NCI-H748 (cell line): ENCODE results near the gene UBXN1.
A peak's percentile ranks its signal among the peaks of the same experiment; 100 is the strongest.

Experiments used
- DNase-seq: peaks from one replicate; lab custom pipeline; 2025; ENCODE audit not compliant: unreplicated experiment; lab: John Stamatoyannopoulos, UW

UBXN1 gene, protein sequence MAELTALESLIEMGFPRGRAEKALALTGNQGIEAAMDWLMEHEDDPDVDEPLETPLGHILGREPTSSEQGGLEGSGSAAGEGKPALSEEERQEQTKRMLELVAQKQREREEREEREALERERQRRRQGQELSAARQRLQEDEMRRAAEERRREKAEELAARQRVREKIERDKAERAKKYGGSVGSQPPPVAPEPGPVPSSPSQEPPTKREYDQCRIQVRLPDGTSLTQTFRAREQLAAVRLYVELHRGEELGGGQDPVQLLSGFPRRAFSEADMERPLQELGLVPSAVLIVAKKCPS

DNA sequence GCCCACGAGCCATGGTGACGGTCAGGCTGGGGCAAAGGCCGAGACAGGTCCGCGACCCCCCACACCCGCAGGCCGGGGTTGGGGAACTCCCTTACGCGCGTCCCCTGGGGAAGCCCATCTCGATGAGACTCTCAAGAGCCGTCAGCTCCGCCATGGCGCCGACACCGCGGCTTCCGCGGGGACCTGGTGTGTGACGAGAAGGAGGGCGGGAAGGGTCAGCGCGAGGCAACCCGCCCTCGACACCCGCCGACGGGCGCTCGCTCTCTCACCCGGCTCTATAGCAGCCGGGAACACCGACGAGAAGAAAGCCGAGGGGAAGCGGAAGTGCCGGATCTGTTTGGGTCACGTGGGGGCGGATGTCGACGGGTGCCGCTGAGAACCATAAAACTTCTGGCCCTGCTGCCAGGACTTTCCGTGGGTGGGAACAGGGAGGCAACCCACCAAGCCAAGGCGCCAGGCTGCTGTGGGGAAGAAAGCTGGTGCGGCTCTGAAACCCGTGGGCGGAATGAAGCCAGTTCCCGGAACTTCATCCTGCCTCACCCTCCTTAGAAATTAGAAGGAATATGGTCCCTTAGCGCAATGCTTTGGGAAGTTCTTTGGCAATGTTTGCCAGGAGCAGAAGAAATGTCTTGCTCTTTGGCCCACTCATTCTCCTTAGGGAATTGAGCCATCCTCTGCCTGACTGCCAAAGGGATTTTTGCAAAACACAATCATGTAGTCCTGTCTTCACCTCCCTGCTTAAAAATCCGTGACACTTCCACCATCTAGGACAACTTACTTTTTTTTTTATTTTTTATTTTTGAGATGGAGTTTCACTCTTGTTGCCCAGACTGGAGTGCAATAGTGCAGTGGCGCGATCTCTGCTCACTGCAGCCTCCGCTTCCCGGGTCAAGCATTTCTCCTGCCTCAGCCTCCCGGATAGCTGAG, at the start of gene UBXN1:
Gene UBXN1 (minus strand): TSS at position 304 of the 927 bp plus-strand sequence. CDS start 150 bp downstream, at position 154.
- DNase-seq: peak; percentile 90

DNA sequence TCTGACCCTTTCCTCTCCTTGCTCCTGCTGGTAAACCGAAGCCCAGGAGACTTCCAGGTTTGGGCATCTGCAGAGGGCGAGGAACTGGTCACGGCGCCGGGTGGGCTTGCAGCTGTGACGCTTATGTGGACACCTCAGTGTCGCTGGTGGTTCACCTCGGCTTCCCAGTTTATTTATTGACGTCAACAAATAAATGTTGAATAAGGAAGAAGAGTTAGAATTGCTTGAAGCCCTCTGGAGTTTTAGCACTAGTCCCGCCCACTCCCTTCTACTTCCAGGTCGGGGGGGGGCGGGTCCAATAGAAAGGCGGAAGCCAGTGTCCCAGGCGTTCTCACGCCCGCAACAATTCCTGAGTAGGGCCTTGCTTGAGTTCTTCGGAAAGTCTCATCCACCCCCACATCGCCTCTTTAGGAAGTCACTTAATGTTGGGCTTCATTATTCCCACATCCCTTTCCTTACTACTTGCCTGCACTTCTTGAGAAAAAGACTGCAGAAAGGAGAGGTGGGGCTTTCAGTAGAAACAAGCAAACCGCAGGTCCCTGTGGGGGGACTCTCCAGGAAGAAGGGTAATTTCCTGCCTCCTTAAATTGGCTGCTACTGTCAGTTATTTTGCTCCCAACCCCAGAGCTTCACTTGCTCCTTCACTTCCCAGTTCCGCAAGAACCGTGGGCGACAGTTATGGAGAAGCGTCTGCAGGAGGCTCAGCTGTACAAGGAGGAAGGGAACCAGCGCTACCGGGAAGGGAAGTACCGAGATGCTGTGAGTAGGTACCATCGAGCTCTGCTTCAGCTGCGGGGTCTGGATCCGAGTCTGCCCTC, 49.5 kb upstream of the UBXN1 start, which contains the start of gene TTC9C:
Gene TTC9C (plus strand): TSS at position 316 of the 818 bp plus-strand sequence. CDS start 363 bp downstream, at position 679.
- peak; percentile 84 for DNase-seq

DNA sequence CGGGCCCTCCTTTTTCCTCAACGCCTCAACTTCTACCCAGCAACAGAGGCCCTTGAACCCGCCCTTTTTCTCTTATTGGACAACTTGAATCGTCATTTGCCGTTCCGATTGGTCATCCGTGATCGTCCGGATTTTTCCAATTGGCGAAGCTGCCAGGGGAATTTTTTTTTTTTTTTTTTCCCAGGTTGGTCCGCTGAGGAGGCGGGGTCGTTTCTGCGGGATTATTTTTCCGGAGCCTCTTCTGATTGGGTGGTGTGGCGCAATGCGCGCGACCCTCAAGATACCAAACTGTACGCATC, 48.9 kb upstream of the UBXN1 start:
- DNase-seq: peak; percentile 99

DNA sequence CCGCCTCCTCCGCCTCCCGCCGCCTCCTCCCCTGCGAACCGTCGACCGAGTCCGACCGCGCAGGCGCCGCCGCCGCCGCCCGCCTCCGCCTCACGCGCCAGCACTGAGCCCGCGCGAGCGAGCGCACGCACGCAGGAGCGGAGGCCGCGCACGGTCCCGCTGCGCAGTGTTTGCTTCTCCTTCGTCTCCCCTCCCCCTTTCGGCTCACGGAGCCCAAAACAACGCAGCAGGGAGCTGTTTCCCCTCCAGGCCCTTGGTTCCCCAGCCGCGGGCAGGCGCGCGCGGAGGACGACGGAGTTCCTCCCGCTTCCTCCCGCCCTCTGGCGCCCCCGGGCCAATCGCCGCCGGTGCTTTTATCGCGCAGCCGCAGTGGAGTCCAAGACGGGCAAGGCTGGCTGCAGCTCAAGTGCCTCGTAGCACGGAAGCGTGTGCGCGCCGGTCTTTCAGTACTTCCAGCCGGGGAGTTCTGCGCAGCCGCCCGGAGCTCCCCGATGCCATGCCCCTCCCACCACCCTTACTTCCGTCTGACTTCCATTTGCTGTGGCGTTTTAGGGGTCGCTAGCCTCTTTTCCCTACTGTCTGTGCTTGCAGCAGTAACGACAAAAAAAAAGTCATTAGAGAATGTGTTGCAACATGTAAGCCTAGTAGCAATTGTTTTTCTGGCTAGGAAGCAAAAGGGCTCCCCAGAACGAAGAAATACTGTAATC, 48.4 kb upstream of the UBXN1 start, which contains the start of gene HNRNPUL2:
Gene HNRNPUL2 (minus strand): TSS at position 293 of the 707 bp plus-strand sequence. CDS start 301 bp downstream, outside the sequence.
- DNase-seq: peak; percentile 99

DNA sequence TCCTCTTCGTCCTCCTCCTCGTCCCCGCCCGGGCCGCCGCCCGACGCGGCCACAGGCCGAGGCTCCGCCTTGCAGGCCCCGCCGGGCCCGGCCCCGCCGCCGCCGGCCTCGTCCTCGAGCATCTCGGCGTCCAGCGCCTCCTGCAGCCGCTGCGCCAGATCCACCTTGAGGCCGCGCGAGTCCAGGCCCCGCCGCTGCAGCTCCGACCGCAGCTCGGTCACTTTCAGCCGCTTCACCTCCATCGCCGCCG, 48.0 kb upstream of the UBXN1 start:
- no peak for DNase-seq

DNA sequence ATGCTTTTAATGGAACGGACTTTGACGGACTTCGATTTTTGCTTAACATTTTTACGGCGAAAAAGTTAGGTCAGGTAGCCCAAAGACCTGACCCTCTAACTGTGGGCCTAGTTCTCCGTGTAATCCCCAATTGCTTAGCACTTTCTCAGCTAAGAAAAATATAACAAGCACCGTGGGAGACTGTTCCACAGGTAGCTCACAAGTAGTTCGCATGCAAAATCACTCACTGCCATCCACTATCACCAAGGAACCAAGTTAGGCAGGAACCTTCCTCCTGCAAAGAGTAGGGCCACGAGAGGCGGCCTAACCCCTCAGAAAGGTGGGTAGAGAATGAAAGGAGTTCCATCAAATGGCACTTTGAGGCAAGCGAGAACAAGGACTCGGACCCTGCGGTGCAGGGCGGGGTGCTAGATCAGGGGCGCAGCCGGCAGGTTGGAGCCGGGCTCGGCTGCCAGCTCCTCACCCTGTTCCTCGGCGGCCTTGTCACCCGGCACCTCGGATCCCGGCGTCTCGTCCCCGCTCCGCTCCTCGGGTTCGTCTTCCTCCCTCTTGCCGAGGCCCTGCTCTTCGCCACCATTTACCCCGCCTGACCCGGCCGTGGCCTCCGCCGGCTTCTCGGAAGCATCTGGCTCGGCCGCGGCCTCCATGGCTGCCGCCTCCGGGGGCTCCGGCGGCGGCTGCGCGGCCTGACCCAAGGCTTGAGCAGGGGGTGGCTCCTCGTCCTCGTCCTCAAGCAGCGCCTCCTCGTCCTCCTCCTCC, 47.5 kb upstream of the UBXN1 start:
- DNase-seq: peak; percentile 45

DNA sequence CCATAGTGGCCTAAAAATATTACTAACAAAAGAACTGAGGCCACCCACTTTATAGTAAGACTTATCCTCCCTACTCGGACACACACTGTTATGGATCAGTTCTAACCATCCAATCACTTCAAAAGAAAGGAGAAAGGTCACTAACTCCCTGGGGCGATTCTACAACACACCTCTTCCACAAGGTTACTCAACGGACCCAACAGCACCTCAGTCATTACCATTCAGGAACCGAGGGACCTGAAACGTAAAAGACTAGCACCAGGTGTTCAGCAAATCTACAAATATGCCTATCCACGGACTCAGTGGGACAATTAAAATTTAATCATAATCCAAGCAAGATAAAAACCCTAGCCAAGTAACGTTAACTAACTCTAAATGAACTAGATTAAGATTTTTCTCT, 46.8 kb upstream of the UBXN1 start:
- DNase-seq: no peak

DNA sequence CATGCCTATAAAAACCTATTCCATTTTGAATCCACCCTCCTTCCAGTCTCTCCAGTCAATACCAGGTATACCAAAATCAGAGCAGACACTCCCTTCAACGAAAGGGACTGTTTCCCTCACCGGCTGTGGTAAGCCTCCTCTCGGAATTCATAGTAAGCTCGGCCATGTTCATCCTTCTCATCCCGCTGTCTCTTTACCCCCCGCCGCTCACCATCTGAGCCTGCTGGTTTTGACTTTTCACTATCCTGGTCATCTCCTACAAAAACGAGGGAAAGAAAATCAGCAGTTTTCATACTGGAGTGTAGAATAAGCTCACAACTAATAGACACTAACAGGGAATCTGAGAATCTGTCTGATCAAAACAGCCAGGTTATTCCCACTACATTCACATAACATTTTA, 45.3 kb upstream of the UBXN1 start:
- no peak for DNase-seq

DNA sequence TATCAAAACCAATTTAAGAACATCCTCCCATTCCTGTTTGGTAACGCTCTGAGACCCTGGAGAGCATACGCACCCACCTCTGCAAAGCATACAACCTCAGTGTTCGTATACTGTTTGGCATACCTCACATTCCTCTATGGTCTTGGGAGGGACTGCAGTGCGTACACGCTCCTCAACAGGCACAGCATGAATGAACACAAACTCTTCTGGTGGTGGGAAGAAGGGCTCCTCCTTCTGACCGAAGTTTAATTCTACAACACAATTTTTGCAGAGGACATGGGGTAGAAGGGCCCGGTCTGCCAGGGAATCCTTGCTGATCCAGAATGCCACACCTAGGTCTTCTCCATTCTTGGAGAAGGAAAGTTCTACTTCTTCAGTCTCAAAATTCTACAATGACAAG, 43.1 kb upstream of the UBXN1 start:
- DNase-seq: no peak

DNA sequence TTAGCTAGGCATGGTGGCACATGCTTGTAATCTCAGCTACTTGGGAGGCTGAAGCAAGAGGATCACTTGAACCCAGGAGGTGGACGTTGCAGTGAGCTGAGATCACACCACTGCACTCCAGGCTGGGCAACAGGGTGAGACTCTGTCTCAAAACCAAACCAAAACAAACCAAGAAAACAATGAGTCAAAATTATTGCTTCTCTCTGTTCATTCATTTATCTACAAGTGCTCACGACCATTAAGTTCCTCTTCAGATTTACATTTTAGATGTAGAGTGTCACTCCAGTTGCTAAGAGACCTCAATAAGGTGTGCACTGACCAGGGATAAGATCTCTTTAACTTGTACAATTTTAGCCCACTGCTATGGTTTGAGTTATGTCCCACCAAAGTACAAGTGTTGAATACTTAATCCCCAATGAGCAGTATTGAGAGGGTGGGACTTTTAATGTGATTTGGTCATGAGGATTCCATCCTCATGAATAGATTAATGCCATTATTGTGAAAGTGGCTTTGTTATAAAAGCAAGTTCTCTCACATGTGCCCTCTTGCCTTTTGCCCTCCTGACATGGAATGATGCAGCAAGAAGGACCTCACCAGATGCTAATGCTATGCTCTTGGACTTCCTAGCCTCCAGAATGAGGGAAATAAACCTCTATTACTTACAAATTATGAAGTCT, 40.6 kb upstream of the UBXN1 start:
- DNase-seq: no peak

DNA sequence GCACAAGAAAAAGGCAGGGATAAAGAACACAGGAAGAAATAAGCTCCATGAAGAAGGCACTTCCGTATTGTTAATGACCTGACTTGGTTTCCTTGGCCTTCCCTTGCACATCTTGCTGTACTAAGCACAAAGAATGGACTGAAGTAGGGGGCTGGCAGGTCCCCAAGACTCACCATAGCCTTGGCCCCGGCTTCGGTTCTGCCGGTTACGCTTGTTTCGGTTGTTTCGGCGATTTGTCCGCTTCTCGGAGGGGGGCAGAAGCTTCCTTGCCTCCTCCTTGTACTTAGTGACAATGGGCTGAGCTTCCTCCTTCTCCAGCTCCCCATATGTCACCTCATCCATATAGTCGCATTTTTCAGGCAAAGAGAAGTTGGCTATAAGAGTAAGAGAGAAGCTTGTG, 37.9 kb upstream of the UBXN1 start:
- no peak for DNase-seq

DNA sequence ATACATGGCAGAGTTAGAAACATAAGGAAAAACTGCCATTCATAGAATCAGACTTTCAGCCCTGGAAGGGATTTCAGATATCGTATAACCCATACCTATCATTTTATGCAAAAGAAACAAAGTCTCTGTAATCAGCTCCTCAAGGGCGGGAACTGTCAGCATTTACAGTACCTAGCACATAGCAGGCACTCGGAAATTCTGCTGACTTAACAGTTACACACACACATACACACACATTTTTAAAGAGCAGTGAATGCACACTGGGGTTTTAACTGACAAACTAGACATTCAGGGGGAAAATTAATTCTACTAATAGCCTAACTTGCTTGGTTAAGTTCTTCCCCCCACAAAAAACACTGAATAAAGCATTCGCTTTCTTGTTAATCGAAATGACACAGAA, 37.3 kb upstream of the UBXN1 start:
- DNase-seq: no peak

DNA sequence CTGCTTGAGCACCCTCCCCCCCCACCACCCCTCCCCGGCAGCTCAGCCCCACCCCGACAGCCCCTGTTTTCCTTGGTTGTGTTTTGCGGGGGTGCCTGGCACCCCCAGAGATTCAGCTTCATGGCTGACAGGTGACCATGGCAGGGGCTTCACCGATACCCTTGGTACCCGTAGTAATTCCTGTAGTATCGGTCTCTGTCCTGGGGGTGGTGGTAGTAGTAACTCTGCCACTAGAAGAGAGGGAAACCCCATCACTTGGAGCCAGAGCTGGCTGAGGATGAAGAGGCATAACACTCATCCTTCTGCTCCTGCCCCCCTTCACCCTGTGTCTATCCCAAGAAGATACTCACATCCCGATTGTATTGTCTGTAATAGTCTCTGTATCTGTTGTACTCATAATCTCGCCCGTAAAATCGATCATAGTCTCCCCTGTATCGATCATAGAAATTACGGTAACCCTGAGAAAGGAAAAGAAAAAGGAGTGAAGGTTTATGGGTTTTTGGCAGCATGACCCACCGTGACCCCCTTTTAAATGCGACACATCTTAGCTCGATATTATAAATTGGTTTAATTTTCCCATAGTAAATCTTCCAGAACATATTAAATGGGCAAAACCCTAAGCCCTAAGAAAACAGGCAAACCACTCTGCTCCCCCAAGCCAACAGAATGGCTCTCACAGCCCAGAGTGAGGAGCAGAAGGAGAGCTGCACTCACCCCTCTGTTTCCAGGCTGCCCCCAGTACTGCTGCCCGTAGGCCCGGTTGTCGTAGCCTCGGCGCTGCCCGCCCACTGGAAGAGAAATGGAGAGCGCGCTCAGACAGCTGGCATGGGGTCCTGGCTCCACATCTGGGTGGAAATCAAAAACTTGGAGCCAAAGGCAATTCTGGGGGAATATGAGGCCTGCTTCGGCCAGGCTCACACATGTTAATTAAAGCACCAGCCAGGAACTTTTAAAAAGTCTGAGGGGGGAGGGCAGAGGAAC, 36.6 kb upstream of the UBXN1 start:
- DNase-seq: no peak

DNA sequence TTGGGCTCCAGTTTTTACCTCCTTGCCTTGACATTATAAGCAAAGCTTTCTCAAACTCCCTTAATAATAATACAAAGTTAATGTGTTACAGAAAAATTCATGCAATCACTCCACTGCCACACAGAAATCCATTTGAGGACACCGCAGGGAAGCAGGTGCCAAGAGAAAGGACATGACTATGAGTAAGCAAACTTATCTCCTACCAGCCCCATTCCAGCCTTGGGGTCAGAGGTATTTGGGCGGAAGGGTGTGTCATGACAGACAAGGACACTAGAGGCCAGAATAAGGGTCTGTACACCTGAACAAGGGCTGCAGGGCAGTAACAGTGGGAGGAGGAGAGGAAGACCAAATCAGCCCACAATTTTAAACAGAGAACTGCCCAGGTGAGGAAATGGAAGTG, 34.5 kb upstream of the UBXN1 start:
- DNase-seq: no peak

DNA sequence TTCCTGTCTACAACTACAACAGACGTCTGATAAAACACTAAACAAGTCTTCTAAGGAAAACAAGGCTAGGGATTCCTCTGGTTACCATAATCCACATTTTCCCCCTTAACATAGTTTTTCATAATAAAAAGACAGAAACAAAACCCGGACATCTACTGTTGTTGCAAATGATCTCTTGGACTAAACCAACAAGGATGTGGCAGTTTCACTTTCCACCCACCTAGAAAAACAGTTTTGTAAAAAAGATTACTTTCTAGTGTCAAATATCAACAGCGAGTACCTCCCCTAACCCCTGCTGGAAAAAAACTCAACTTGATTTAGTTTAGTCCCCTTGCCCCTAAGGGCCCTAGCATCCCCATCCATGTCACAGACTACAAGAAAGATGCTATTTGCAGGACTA, 34.0 kb upstream of the UBXN1 start:
- no peak for DNase-seq

DNA sequence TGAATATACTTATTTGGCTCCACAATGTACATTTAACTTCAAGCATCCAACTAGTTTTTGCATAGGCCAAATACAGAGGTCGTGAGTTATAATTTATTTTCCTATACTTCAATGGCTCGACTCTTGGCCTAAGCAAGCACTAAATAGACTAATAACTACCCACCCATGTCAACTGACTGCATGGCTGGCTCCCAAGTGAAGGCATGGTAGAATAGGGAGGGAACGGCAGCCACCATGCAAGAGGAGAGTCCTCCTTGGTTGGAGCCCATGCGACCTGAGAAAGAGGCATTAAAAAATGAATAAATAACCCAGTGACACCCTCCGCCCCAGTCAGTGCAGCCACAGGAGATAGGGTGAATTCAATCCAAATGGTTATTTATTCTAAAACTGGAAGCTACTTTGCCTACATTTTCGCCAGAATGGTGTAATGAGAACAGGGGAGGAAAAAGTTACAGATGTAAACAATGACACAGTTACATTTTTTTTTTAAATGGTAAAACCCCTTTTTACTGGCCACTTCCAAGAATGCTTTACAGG, 33.5 kb upstream of the UBXN1 start:
- no peak for DNase-seq

DNA sequence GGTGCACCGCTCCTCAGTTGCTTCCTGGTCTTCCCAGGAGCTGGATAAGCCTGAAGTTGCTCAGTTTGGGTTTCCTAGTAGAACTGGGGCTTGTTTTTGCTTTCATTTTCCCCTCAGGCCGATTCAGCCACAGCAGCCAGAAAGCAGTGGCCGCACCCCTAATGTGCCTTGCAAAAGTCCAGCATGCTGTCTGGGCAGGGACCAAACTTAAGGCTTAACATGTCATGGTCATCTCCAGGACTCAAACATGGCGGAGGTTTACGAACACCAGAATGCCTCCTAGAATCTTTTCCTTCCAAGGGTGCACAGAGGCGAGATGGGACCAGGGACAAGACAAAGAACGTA, 31.1 kb upstream of the UBXN1 start:
- DNase-seq: no peak

DNA sequence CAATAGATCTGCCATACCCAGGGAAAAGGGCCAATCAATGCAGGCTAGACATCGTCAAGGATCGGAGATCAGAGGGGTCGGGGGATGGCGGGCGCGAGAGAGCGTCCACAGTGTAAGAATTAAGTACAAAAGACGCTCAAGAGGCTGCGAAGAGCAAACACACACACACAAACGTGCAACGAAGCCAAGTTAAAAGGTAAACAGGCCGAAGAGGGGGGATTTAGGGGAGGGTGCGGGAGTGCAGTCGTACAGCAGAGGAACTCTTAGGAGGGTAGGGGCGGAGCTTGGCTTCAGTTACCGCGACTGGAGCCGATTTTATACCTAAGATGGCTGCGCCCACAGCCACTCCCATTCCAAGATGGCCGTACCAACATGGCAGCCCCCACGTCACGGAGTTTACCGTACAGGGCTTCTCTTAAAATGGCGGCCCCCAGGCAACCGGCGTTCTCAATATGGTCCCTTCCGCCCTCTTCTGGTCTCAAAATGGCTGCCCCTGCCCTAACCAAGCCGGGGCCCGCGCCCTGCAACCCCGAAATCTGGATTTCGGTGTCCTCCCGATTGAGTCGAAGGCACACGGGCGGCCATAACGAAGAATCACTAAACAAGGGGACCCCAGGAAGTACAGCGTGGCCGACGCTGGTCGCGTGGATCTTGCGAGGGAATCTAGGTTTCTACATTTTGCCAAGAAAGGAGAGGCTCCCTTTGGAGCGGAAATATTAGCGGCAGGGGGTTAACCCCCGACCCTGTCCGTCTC, 30.6 kb upstream of the UBXN1 start:
- DNase-seq: peak; percentile 99
